ENCODE results near the gene LSM8. TPM values are rescaled to one million over a fixed set of nuclear protein-coding genes. Genes with fewer than 3 reads are reported as not detected.

The LSM8 gene
- total RNA-seq, 1 donor from 2014 or later: 30.8 TPM

Other genes starting within 250 kb of the LSM8 start
- 0.26 TPM in 2 replicates for gene ANKRD7, start 40.5 kb downstream of the LSM8 start, total RNA-seq

Measured in bronchial epithelial cell (primary cell).